ENCODE results near the gene PFDN1. TPM values are rescaled to one million over a fixed set of nuclear protein-coding genes. Genes with fewer than 3 reads are reported as not detected.

Gene PFDN1
- total RNA-seq, 1 donor from 2014 or later = 41.5 TPM

DNA sequence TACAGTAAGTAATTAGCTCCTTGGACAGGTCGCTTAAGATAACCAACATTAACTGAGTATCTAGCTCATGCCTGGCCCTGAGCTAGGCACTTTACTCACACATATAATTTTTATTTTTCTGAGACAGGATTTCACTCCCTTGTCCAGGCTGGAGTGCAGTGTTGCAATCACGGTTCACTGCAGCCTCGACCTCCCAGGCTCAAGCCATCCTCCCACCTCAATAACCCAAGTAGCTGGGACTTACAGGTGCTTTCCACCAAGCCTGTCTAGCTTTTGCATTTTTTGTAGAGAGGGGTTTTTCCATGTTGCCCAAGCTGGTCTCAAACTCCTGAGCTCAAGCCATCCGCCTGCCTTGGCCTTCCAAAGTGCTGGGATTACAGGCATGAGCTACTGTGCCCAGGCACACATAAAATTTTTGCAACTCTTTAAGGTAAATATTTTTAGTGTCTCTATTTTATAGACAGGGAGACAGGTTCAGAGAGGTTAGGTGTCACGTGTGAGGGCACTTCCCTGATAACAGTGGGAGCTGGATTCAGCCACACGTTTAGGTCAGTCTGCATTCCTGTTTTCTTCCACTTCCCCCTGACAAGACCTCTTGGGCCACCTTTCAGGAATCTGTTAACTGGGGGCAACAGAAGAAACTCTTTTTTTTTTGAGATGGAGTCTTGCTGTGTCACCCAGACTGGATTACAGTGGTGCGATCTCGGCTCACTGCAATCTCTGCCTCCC lies 25.3 kb upstream of the PFDN1 start:
- no peak for DNase-seq (ENCODE audit: low spot score)

DNA sequence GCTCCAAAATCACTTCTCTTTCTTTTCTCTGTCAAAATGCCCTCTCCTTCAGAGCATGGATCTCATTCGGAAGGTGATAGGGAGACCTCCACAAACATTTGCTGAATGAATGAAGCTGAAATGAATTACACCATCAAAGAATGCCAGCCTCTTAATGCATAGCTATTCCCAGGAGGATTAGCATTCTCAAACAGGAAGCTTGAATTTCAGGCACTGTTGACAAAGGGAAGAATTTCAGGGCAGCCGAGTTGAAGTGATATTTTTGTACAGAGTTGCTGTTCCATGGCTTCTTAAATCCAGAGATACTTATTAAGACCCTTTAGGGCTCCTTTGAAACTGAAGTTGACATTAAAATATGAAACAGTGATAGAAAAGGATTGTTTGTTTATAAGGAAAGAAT lies 24.7 kb upstream of the PFDN1 start:
- DNase-seq (ENCODE audit: low spot score) = no peak

DNA sequence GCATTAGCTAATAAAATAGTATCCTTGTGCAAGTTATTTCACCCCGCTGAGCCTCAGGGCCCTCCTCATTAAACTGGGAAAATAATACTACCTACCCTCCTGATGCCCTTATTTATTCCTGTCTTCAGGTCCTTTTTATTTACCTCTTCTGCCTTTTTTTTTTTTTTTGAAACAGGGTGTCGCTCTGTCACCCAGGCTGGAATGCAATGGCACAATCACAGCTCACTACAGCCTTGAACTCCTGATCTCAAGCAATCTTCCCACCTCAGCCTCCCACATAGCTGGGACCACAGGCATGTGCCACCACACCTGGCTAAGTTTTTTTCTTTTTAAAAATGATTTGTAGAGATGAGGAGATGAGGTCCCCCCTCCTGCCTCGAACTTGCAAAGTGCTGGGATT lies 22.6 kb upstream of the PFDN1 start:
- DNase-seq (ENCODE audit: low spot score) = no peak

DNA sequence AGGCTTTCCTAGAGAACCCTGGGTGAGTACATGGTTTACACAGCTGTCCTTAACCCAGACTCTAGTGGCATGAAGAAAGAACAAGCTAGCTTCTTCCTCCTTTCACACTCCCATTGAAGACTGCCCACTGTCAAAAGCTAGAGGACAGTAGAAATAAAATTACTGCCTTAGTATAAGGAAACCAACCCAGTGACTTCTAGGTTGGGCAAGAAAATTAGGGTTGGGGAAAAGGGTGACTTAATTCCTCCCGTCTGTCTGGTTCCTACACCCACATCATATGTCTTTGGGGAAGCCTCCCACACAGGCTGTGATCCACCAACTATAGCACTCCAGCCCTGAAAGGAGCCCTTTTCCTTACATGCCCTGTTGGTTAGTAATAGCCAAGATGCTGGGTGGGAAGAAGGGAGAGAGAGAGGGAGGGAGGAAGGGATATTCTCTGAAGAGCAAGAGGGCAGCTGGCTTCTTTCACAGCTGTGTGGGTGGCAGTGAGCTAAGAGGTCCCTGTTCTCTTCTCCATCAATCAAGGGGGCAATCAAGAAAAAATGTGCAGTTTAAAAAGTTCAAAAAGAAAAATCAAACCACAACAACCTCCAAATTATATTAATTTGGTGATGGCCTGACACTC lies 21.8 kb upstream of the PFDN1 start:
- DNase-seq (ENCODE audit: low spot score) = no peak

DNA sequence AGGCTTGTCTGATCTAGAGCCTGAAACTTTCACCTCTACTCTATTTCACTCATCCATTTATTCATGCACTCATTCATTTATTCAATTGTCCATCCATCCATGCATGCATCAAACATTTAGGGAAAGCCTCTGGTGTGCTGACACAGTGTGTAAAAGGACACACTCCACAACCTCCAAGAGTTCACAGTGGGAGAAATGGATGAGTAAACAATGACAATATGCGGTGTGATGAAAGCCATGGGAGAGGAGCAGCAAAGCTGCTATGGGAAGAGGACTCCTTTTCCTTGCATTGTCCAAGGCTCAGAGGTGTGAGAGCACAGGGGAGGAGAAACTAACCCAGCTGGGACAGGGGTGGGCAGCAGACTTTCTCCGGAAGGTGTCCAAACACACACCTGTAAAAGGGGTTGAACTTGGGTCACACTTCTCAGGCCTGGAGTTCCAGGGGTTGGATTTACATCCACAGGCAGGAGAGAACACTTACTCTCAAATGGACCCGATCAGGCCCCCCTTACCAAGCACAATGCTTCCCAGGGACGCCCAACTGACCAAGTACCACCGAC lies 21.2 kb upstream of the PFDN1 start:
- no peak for DNase-seq (ENCODE audit: low spot score)

DNA sequence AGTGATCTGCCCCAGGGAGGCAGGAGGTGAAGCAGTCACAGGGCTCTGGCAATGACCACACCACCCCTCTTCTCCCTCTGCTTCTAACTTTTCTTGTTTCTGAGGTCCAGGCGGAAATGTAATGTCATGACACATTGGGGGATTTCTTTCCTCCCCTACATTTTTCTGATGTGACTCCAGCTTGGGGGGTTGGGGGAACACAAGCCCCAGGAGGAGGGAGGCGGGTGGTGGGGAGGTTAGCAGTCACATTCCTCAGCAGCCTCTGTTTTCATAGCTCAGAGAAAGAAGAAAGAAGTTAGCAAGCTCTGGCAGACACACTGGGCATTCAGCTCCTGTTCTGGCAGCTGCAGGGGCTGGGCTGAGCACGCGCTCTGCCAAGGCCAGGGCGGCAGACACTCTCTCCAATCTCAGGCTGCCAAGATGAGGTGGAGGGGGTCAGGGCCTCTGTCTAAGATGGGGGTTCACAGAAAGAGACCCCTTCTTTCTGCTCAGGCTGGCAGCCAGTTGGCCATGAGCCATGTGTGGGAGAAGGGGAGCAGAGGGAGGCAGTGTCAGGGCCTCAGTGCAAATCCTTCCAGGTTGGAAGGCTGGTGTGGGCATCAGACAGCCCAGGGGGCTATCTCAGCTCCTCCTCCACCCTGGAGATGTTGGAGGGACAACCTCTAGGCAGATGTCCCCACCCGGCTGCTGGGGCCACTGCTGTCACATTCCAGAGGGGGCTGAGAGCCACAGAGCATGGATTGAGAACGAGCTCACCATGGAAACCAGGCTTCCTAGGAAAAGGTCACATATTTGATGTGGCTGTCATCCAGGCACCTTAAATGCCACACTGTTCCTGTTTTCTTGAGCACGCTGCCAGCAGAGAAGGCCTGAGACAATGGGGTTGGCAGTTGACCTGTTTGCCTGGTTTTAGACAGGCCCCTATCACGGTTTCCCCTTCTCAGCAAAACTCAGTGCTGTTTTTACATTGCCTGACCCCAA lies 20.1 kb upstream of the PFDN1 start:
- DNase-seq (ENCODE audit: low spot score) = no peak

DNA sequence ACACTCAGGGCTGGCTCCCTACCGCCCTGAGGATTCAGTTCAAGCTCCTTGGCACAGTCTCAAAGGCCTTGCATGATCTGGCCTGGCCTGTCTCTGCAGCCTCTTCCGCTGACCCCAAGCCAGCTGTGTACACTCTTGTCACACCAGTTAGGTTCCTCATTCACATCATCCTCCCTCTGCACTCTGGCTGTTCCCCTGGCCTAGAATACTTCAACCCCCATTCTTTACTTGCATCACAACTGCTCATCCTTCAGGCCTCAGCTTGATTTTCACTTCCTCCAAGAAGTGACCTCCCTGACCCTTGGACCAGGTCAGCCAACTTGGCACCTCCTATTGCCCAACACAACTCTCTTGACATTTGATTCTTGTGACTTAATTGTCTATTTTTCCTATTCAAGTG lies 18.9 kb upstream of the PFDN1 start:
- no peak for DNase-seq (ENCODE audit: low spot score)

DNA sequence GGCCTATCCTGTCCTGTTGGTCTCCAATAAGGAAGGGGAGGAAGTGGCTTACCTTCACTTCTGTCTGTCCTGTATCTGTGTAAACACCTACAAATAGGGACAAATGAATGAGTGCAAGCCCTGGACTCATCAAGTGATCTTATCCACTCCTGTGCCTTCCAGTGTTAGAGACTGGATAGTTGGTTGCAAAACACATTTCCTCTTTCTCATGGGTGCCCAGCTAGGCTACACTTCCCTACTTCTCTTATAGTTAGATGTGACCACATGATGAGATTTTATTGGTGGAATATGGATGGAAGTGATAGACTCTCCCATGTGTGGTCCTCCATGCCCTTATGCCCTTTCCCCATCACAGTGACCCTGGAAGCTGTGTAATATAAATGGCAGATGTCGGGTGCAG lies 16.9 kb upstream of the PFDN1 start:
- DNase-seq (ENCODE audit: low spot score) = no peak

DNA sequence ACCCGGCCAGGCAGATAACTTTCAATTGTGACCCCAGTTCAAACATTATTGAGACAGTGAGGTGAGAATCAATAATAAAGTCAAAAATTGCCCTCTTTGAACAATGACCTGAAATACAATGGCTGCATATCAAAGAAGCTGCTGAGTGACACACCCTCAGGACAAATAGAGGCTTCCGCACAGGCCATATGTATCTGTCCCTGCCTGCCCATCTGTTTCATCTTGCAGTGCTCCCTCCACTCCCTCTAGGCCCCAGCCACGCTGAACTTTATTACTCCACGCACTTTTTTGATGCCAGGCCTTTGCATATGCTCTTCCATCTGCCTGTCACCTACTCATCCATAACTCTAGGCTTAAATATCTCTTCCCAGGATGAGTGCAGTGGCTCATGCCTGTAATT lies 15.9 kb upstream of the PFDN1 start:
- no peak for DNase-seq (ENCODE audit: low spot score)

DNA sequence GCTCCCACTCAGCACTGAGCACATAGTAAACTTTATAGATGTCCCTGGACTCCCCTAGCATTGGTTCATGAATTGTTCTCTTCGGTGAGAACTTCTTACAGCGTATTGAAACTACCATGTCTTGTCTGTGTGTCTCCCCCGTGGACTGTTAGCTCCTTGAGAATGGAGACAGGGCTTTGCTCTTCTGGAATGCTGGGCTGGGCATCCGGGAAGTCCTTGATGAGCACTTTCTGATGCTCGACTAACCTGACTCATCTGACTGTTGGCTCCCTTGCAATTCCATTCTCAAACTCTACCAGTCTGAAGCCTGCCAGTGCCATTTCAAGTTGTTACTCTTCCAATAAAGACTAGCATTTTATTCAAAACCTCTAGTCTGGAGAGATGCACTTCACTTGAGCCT lies 15.0 kb upstream of the PFDN1 start:
- no peak for DNase-seq (ENCODE audit: low spot score)

DNA sequence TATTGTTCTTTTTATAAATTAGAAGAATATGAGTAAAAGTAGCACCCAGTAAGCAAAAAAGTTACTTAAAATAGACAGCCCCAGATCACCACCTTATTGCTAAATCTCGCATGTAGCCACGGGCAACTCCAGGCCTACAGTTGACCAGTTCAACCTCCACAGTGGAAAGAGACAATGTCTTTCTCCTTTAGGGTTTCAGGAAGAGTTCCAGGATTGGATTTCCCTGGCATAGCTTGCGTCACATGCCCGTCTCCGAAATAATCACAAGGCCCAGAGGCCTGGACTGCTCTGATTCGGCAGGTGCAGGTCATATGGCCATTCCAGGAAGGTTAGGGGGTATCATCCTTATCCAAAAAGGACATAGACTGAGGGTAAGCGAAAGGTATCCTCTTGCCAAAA lies 9.9 kb upstream of the PFDN1 start:
- no peak for DNase-seq (ENCODE audit: low spot score)

DNA sequence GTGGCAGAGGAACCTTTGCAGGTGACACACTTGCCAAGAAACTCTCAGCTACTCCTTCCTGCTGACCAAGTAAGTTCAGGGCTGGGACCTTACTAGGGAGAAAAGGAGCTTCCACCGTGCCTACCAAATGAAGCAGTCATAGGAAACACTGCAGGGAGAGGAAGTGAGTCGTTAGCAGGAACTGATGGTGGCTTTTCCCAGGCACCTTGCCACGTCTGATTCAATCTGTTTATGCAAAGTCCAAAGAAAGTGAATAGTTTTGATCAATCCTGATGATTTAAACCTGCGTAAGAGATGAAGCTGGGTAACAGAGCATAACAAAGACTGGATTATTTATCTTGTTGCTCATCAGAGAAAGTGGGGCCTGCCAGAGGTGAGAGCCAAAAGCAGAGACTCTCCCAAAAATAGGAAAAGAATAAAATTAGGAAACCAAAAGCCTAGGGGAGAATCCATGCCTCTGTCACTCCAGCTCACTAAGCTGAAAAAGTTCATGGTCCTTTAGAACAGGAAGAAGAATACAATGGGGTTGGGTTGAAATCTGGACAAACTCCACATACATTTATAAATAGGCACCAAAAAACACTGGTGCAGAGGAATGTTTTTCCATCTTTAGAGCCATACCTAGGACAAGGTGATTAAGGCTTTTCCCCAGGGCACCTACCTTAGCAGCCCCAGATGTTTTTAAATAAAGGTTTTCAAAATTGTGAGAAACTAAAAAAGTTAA lies 9.3 kb upstream of the PFDN1 start:
- peak; percentile 68 for DNase-seq (ENCODE audit: low spot score)

DNA sequence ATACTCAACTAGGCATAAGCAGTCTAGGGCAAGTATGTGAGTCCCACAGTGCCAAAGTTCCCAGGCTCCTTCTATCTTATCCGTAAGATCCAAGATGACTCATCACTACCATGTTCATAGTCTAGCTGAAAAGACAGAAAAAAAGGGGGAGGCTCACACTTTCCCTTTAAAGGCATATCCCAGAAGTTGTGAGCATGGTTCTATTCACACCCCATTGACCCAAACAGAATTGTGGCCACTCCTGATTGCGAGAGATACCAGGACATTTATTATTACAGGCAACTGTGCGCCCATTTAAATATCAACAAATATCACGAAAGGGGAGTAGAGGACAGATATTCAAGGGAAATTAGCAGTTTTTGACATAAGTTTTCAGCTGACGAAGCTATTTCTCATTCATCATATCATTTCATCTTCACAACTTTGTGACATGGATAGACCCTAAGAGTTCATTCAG lies 8.1 kb upstream of the PFDN1 start:
- DNase-seq (ENCODE audit: low spot score) = no peak

DNA sequence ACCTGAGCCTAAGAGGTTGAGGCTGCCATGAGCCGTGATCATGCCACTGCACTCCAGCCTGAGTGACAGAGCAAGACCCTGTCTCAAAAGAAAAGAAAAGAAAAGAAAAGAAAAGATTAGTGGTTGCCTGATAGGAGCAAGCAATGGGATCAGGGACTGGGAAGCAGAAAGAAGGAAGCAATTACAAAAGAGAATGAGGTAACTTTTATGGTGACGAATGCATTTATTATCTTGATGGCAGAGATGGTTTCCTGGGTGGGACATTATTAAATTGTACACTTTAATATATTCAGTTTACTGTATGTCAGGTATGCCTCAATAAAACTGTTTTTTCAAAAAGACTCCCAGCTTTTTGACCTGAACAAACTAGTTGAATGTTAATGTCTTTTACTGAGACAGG lies 7.5 kb upstream of the PFDN1 start:
- DNase-seq (ENCODE audit: low spot score) = no peak

DNA sequence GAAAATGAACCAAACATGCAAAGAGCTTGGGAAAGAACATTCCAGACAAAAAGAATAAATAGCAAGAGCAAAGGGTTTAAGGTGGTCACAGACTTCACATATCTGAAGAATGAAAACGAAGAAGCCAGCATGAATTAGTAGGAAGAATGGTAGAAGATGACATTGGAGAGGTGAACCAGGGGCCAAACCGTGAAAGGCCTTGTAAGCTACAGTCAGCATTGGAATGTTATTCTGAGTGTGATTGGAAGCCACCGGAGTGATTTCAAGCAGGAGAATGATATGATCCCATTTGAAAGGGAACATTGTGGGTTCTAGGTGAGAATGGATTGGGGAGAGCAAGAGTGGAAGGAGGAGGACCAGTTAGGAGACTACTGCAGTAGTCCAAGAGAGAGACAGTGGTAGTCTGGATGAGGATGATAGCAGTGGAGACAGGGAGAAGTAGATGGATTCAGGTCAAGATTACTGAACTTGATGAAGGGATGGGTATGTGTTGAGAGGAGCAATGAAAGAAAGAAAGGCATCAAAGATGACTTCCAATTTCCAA lies 6.9 kb upstream of the PFDN1 start:
- DNase-seq (ENCODE audit: low spot score) = no peak

DNA sequence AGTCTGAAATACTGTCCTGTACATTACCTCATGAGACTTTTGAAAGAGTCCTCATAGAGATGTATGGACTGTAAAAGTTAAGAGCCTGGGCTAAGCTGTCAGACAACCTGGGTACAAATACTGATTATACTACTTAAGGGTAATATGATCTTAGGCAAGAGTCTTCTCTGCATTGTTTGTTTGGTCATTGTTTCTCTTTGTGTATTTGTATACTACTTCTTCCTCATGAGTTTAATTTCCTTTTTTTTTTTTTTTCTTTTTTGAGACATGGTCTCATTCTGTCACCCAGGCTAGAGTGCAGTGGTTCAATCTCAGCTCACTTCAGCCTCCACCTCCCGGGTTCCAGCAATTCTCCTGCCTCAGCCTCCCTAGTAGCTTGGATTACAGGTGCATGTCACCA lies 2.6 kb upstream of the PFDN1 start:
- no peak for DNase-seq (ENCODE audit: low spot score)

DNA sequence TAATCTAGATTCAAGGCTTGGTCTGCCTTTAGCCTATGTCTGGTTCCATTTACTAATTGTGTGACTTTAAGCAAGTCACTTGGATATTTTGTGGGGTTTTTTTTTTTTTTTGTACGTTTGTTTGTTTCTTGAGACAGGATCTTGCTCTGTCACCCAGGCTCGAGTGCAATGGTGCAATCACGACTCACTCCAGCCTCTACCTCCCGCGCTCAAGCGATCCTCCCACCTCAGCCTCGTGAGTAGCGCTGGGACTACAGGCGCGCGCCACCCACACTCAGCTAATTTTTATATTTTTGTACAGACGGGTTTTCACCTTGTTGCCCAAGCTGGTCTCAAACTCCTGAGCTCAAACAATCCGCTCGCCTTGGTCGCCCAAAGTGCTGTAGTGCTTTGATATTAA lies 1.1 kb upstream of the PFDN1 start:
- no peak for DNase-seq (ENCODE audit: low spot score)

DNA sequence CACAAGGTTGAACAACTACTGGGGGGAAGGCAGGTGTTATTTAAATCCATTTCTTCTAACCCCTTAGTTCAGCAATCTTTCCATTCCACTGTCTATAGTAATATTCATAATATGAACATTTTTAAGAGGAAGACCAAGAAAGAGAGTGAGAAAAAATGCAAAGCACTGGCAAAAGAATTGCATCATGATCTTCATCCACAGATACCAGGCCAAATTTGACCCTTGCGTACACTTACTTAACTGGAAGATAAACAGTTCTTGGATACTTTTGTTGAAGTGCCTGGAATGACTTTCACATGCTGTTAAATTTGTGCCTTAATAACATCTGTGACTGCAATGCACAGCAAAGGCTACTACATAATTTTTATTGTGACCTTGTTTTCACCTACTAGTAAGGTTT lies 1.8 kb downstream of the PFDN1 start:
- no peak for DNase-seq (ENCODE audit: low spot score)

DNA sequence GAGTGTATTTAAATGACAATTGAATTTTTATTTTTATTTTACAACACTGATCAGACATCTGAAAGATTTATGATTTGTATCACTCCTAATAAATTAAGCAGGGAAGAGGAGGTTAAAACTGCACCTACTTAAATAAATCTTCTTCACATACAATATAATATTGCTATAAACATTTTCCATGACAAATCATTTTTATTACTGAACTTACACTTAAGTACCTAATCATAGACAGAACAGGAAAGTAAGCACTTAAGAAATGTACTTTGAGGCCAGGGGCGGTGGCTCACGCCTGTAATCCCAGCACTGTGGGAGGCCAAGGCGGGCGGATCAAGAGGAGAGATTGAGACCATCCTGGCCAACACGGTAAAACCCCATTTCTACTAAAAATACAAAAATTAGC lies 3.8 kb downstream of the PFDN1 start:
- no peak for DNase-seq (ENCODE audit: low spot score)

DNA sequence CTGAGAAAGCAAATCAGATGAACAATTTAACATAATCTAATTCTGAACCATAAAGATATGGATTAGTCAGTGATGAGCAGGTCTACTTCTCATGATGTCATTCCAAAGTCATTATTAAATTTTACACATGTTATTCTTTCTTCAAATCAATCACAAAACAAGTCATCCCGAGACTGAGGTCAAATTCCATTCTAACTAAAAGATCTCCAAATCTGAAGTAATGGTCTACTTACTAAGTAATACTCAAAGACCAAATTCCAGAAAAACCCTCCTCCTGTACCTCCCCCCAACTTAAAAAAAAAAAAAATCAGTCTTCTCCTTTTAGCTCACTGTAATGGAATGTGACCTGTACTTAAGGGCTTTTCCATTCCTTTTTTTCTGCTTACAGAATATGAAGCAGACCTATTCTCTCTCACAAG lies 4.7 kb downstream of the PFDN1 start:
- no peak for DNase-seq (ENCODE audit: low spot score)

DNA sequence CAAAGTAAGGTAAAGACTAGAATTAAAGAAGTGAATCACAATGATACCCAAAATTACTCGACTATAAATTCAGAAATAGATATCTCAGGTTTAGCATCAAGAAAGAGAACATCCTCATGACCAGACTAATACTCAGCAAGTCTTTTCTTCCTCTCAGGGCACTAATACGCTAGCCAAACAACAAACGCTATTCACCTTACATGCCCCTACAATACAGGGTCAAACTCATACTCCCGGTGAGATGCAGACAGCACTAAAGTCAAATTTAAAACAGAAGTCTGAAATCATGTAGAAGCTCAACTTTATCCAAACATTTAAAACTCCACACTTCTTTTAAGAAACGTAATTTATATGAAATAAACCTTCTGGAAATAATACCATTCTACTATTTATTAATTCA lies 5.6 kb downstream of the PFDN1 start:
- no peak for DNase-seq (ENCODE audit: low spot score)

All from ureter (tissue), 1 donor.